Liver (tissue), 9 donors: ENCODE results near the gene ITGA8. TPM values are rescaled to one million over a fixed set of nuclear protein-coding genes. Genes with fewer than 3 reads are reported as not detected.

Experiments used
- DNase-seq: peaks from one replicate; pipeline ENCODE4 v3.0.0-alpha.2; 2017; ENCODE audit warnings: low spot score
- H3K27ac ChIP-seq, 2 donors: one replicate each; pipeline ENCODE4 v1.7.0; 2013; ENCODE audit warnings: inconsistent platforms in 2 of 2, low read length in 2 of 2, control low read depth in 1 of 2, low read depth in 1 of 2, mild to moderate bottlenecking in 1 of 2
- H3K27me3 ChIP-seq, 4 donors: one replicate each; pipeline versions ENCODE4 v1.6.1 to v1.7.0; 2013; ENCODE audit warnings: low read length in 3 of 4, inconsistent platforms in 1 of 4, mild to moderate bottlenecking in 1 of 4, moderate library complexity in 1 of 4; ENCODE audit not compliant: control insufficient read depth in 4 of 4, insufficient read depth in 4 of 4
- H3K36me3 ChIP-seq, 4 donors: one replicate each; pipeline versions ENCODE4 v1.6.1 to v1.7.0; 2013; ENCODE audit warnings: low read length in 3 of 4, mild to moderate bottlenecking in 3 of 4, low read depth in 1 of 4, moderate library complexity in 1 of 4; ENCODE audit not compliant: control insufficient read depth in 4 of 4, insufficient read depth in 3 of 4
- H3K4me1 ChIP-seq, 4 donors: one replicate each; pipeline versions ENCODE4 v1.6.1 to v1.7.0; 2013; ENCODE audit warnings: low read length in 3 of 4, mild to moderate bottlenecking in 3 of 4, moderate library complexity in 1 of 4; ENCODE audit not compliant: control insufficient read depth in 4 of 4, insufficient read depth in 4 of 4
- H3K4me3 ChIP-seq, 3 donors: one replicate each; pipeline versions ENCODE4 v1.6.1 to v1.7.0; 2013; ENCODE audit warnings: low read length in 3 of 3, control low read depth in 1 of 3, low read depth in 1 of 3, mild to moderate bottlenecking in 1 of 3
- H3K9ac ChIP-seq, 2 donors: one replicate each; pipeline ENCODE4 v1.7.0; 2013; ENCODE audit warnings: low read length in 2 of 2, mild to moderate bottlenecking in 2 of 2, moderate library complexity in 2 of 2, control low read depth in 1 of 2, low read depth in 1 of 2
- H3K9me3 ChIP-seq, 4 donors: one replicate each; pipeline versions ENCODE4 v1.6.1 to v1.7.0; 2013; ENCODE audit warnings: low read length in 3 of 4; ENCODE audit not compliant: control insufficient read depth in 4 of 4
- ATF3 ChIP-seq: IDR thresholded peaks from 2 replicates; pipeline ENCODE4 v1.6.1; 2016; ENCODE audit warnings: antibody characterized with exemption
- CTCF ChIP-seq: fragments of 150-350 bp; IDR thresholded peaks from 2 replicates; pipeline ENCODE4 v1.5.1; 2017; ENCODE audit warnings: improper control_type of control experiment, low read depth, low read length; ENCODE audit not compliant: missing input control
- EGR1 ChIP-seq, 2 donors: IDR thresholded peaks; 2 replicates each; pipeline ENCODE4 v1.6.1; 2016 to 2018; ENCODE audit warnings: antibody characterized with exemption in 2 of 2, low read depth in 2 of 2
- FOXA1 ChIP-seq: IDR thresholded peaks from 2 replicates; pipeline ENCODE4 v1.6.1; 2016; ENCODE audit warnings: antibody characterized with exemption
- FOXA2 ChIP-seq: IDR thresholded peaks from 2 replicates; pipeline ENCODE4 v1.6.1; 2016; ENCODE audit warnings: antibody characterized with exemption
- GABPA ChIP-seq, 2 donors: IDR thresholded peaks in 1 of 2; conservative IDR thresholded peaks in 1 of 2; 2 replicates each; pipeline ENCODE4 v1.6.1; 2016; ENCODE audit warnings: antibody characterized with exemption in 2 of 2, mild to moderate bottlenecking in 1 of 2, moderate library complexity in 1 of 2
- HNF4A ChIP-seq, 2 donors: conservative IDR thresholded peaks; 2 replicates each; pipeline ENCODE4 v1.6.1; 2016; ENCODE audit warnings: antibody characterized with exemption in 2 of 2, mild to moderate bottlenecking in 2 of 2
- HNF4G ChIP-seq: IDR thresholded peaks from 2 replicates; pipeline ENCODE4 v1.6.1; 2016; ENCODE audit warnings: antibody characterized with exemption
- JUND ChIP-seq, 2 donors: IDR thresholded peaks; 2 replicates each; pipeline ENCODE4 v1.6.1; 2016; ENCODE audit warnings: antibody characterized with exemption in 2 of 2
- MAX ChIP-seq: IDR thresholded peaks from 2 replicates; pipeline ENCODE4 v1.6.1; 2016; ENCODE audit warnings: antibody characterized with exemption
- NR2F2 ChIP-seq: IDR thresholded peaks from 2 replicates; pipeline ENCODE4 v1.6.1; 2016; ENCODE audit warnings: antibody characterized with exemption
- RAD21 ChIP-seq, 2 donors: IDR thresholded peaks; 2 replicates each; pipeline ENCODE4 v1.6.1; 2016; ENCODE audit warnings: antibody characterized with exemption in 2 of 2, mild to moderate bottlenecking in 2 of 2
- REST ChIP-seq: IDR thresholded peaks from 2 replicates; pipeline ENCODE4 v1.6.1; 2016; ENCODE audit warnings: antibody characterized with exemption, mild to moderate bottlenecking
- RXRA ChIP-seq, 2 donors: IDR thresholded peaks; 2 replicates each; pipeline ENCODE4 v1.6.1; 2017 to 2018; ENCODE audit warnings: antibody characterized with exemption in 2 of 2, mild to moderate bottlenecking in 1 of 2
- SP1 ChIP-seq: IDR thresholded peaks from 2 replicates; pipeline ENCODE4 v1.6.1; 2018; ENCODE audit warnings: antibody characterized with exemption, mild to moderate bottlenecking
- TAF1 ChIP-seq: conservative IDR thresholded peaks from 2 replicates; pipeline ENCODE4 v1.6.1; 2016; ENCODE audit warnings: antibody characterized with exemption, mild to moderate bottlenecking
- YY1 ChIP-seq: IDR thresholded peaks from 2 replicates; pipeline ENCODE4 v1.6.1; 2016; ENCODE audit warnings: antibody characterized with exemption, mild to moderate bottlenecking
- WGBS: extraction: QIAGEN DNeasy Blood & Tissue Kit; methylation state at CpG from one replicate; pipeline ENCODE4 v1.1.7; 2013; 5-methylcytosine and 5-hydroxymethylcytosine counted together
- polyA plus RNA-seq, 2 donors: library from polyadenylated mRNA; stranded (reverse) in 1 of 2; unstranded in 1 of 2; fragments of 200-250 nt in 1 of 2; fragments of >200 nt in 1 of 2; fragmentation: Nextera tagmentation in 1 of 2; extraction: Ambion mirVana in 1 of 2; gene quantifications; one replicate each; pipeline versions ENCODE4 v1.2.1 to v1.2.3, GENCODE V29; 2013 to 2015
- total RNA-seq, 2 donors: library from RNA; depleted of rRNA; stranded (reverse); fragments of >200 nt; gene quantifications; one replicate each; pipeline ENCODE4 v1.2.3, GENCODE V29; 2014
- donor health status: healthy.
- donor health status: healthy.
- donor health status: healthy.
- donor health status: healthy.
- donor health status: healthy.

Gene ITGA8
- total and polyA plus RNA-seq, 4 donors = 0.06 to 1.0 (median 0.60) TPM

GRCh38 chr10:15567952-15568351, 151.8 kb downstream of the ITGA8 start:
- no peak overlapping the region for H3K27ac ChIP-seq
- H3K27me3 ChIP-seq = no peaks in the 10 kb centered on the region
- H3K4me3 ChIP-seq = no peak overlapping the region
- no peaks in the 10 kb centered on the region for H3K4me1 ChIP-seq
- H3K9me3 ChIP-seq = no peaks in the 10 kb centered on the region
- no peak overlapping the region for H3K9ac ChIP-seq
- no peaks in the 10 kb centered on the region for H3K36me3 ChIP-seq
- no peak for DNase-seq
- TF ChIP-seq HNF4A (conservative IDR thresholded peaks at IDR 0.05) = no peak
- no peak for TF ChIP-seq YY1
- TF ChIP-seq REST = no peak
- no peak for TF ChIP-seq GABPA (IDR thresholded peaks at IDR 0.05 in 1 of 2, conservative IDR thresholded peaks at IDR 0.05 in 1 of 2)
- TF ChIP-seq HNF4G = no peak
- no peak for TF ChIP-seq SP1
- no peak for TF ChIP-seq JUND (IDR thresholded peaks at IDR 0.05)
- no peak for TF ChIP-seq NR2F2
- TF ChIP-seq FOXA2 = no peak
- no peak for TF ChIP-seq RXRA (IDR thresholded peaks at IDR 0.05)
- no peak for TF ChIP-seq CTCF
- TF ChIP-seq TAF1 = no peak
- TF ChIP-seq MAX = no peak
- no peak for TF ChIP-seq FOXA1
- TF ChIP-seq ATF3 = no peak
- 61% methylated on average over 1 of the region's 1 CpG for WGBS

- Histone ChIP-seq H3K9ac (no peak overlapping the region), H3K36me3 (no peaks in the 10 kb centered on the region), H3K27me3 (no peaks in the 10 kb centered on the region), H3K4me1 (no peaks in the 10 kb centered on the region), H3K27ac (no peak overlapping the region), H3K4me3 (no peak overlapping the region), H3K9me3 (no peaks in the 10 kb centered on the region)
- WGBS = 91% methylated on average over 1 of the region's 1 CpG
- no peak for DNase-seq
- TF ChIP-seq JUND (IDR thresholded peaks at IDR 0.05) (no peak), FOXA2 (no peak), HNF4A (conservative IDR thresholded peaks at IDR 0.05) (no peak), SP1 (no peak), TAF1 (no peak), EGR1 (IDR thresholded peaks at IDR 0.05; ENCODE audit: low read depth in 2 of 2) (no peak), REST (no peak), RXRA (IDR thresholded peaks at IDR 0.05) (no peak), CTCF (no peak), RAD21 (IDR thresholded peaks at IDR 0.05) (no peak), HNF4G (no peak), FOXA1 (no peak), YY1 (no peak), MAX (no peak), ATF3 (no peak), GABPA (IDR thresholded peaks at IDR 0.05 in 1 of 2, conservative IDR thresholded peaks at IDR 0.05 in 1 of 2) (no peak), NR2F2 (no peak)
Measured at GRCh38 chr10:15563246-15563645, 156.5 kb downstream of the ITGA8 start.
